ENCODE results near the gene FAXDC2.

FAXDC2 gene

DNA sequence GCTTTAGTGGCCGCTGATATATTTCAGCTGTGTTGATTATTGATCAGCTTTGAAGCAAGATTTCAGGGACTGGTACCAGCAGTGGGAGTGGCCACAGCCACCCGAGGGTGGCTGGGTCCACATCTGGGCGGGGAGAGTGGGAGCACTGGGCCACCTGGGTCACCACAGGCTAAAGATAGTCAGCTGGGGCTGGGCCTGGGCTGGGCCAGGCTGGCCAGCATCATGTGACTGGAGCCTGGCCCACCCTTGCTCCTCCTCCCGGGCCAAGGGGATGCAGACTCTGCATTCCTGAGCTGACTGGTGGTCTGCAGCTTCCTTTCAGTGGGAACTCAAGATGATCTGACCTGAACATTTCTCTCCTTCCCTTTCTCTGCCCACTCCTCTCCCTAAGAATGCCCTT lies 68.1 kb downstream of the FAXDC2 start:
- H3K4me3 ChIP-seq (ENCODE audit: low read depth, low read length), result no peak overlapping the region
- DNase-seq (ENCODE audit: low read depth), result no peak
- TF ChIP-seq, protein P1, sequence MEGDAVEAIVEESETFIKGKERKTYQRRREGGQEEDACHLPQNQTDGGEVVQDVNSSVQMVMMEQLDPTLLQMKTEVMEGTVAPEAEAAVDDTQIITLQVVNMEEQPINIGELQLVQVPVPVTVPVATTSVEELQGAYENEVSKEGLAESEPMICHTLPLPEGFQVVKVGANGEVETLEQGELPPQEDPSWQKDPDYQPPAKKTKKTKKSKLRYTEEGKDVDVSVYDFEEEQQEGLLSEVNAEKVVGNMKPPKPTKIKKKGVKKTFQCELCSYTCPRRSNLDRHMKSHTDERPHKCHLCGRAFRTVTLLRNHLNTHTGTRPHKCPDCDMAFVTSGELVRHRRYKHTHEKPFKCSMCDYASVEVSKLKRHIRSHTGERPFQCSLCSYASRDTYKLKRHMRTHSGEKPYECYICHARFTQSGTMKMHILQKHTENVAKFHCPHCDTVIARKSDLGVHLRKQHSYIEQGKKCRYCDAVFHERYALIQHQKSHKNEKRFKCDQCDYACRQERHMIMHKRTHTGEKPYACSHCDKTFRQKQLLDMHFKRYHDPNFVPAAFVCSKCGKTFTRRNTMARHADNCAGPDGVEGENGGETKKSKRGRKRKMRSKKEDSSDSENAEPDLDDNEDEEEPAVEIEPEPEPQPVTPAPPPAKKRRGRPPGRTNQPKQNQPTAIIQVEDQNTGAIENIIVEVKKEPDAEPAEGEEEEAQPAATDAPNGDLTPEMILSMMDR (IDR thresholded peaks at IDR 0.05; ENCODE audit: control insufficient read depth, extremely low read depth, insufficient read depth), result no peak

- H3K4me3 ChIP-seq (ENCODE audit: low read depth, low read length), result no peak overlapping the region
- TF ChIP-seq, protein P1 (IDR thresholded peaks at IDR 0.05; ENCODE audit: control insufficient read depth, extremely low read depth, insufficient read depth), result no peak
These were observed 70.3 kb downstream of the FAXDC2 start for GRCh38 chr5:154780128-154780527.

DNA sequence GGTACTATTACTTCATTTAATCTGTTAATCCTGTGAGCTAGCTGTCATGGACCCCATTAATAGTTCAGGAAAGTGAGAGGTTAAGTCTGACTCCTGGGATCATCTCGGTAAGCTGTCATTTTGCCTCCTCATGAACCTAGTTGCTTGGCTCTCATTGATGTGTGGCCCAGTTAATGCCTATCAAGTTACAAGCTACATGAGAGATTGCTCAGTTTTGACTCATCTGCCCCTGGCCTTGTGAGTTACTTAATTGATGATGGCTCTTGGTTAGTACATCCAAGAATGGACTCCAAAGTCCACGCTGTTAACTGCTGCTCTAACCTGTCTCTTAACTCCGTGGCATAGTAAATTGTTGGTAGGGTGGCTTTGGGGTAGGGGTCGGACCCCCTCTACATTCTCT lies 71.3 kb downstream of the FAXDC2 start:
- H3K4me3 ChIP-seq (ENCODE audit: low read depth, low read length), result no peak overlapping the region
- TF ChIP-seq, protein P1 (IDR thresholded peaks at IDR 0.05; ENCODE audit: control insufficient read depth, extremely low read depth, insufficient read depth), result no peak
- no peak for DNase-seq (ENCODE audit: low read depth)

More at GRCh38 chr5:154780128-154780527, 70.3 kb downstream of the FAXDC2 start:
- no peak for DNase-seq (ENCODE audit: low read depth)

DNA sequence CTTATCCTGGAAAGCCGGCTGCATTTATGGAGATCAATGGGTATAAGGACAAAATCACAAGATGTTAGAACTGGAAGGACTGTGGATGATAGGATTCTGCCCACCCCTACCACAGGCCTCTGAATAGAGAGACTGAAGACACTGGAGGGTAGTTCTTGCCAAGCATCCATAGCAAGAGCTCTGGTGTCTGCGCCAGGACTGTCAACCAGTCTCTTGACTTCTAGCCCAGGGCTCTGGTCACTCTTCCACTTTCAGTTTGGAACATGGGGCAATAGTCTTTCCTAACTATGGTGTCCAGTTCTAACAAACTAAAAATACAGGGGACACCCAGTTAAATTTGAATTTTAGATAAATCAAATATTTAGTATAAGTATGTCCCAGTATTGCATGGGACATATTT lies 71.9 kb downstream of the FAXDC2 start:
- TF ChIP-seq, protein P1 (IDR thresholded peaks at IDR 0.05; ENCODE audit: control insufficient read depth, extremely low read depth, insufficient read depth), result no peak
- no peak for DNase-seq (ENCODE audit: low read depth)
- no peak overlapping the region for H3K4me3 ChIP-seq (ENCODE audit: low read depth, low read length)

DNA sequence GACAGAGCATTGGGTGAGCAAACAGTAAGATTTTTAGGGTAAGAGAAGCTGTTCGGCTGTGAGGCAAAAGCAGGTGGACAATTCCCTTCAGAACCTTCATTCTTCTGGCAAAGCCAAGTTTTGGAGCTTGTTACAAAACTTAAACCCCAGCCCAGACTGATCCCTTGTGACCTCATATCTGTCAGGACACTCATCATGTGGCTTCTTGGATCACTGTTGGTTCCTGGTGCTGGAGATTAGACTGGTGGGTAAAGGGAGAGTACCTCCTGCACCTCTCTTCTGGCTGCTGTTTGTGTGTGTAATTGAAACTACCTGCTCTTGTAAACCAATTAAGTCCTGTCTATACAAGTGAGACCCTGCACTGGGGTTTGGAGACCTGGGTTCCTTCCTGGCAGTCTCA lies 74.2 kb downstream of the FAXDC2 start:
- TF ChIP-seq, protein P1 (IDR thresholded peaks at IDR 0.05; ENCODE audit: control insufficient read depth, extremely low read depth, insufficient read depth), result no peak
- DNase-seq (ENCODE audit: low read depth), result no peak
- H3K4me3 ChIP-seq (ENCODE audit: low read depth, low read length), result no peak overlapping the region

GRCh38 chr5:154773326-154773725 lies 77.1 kb downstream of the FAXDC2 start:
- DNase-seq (ENCODE audit: low read depth), result no peak
- TF ChIP-seq, protein P1 (IDR thresholded peaks at IDR 0.05; ENCODE audit: control insufficient read depth, extremely low read depth, insufficient read depth), result no peak
- no peak overlapping the region for H3K4me3 ChIP-seq (ENCODE audit: low read depth, low read length)

- no peak for DNase-seq (ENCODE audit: low read depth)
- TF ChIP-seq, protein P1 (IDR thresholded peaks at IDR 0.05; ENCODE audit: control insufficient read depth, extremely low read depth, insufficient read depth), result no peak
These were observed 79.0 kb downstream of the FAXDC2 start for GRCh38 chr5:154771383-154771901.

More at GRCh38 chr5:154771383-154771901, 79.0 kb downstream of the FAXDC2 start:
- no peak overlapping the region for H3K4me3 ChIP-seq (ENCODE audit: low read depth, low read length)

All from LNCaP clone FGC (cell line).